Peyer's patch (tissue), 4 donors: ENCODE results near the gene PRR35.

Experiments
- CTCF ChIP-seq, 6 experiments: fragments of 450-650 bp in 4 of 6; fragments of 200-600 bp in 2 of 6; sonication (generic) in 1 of 6; IDR thresholded peaks; one replicate each; pipeline ENCODE4 v1.5.1; 2017 to 2019; ENCODE audit warnings: antibody characterized with exemption in 6 of 6, mild to moderate bottlenecking in 3 of 6, moderate library complexity in 1 of 6
- POLR2A ChIP-seq, 2 donors: fragments of 450-650 bp; IDR thresholded peaks; one replicate each; pipeline ENCODE4 v1.5.1; 2017; ENCODE audit warnings: antibody characterized with exemption in 2 of 2, mild to moderate bottlenecking in 2 of 2, moderate library complexity in 2 of 2

DNA sequence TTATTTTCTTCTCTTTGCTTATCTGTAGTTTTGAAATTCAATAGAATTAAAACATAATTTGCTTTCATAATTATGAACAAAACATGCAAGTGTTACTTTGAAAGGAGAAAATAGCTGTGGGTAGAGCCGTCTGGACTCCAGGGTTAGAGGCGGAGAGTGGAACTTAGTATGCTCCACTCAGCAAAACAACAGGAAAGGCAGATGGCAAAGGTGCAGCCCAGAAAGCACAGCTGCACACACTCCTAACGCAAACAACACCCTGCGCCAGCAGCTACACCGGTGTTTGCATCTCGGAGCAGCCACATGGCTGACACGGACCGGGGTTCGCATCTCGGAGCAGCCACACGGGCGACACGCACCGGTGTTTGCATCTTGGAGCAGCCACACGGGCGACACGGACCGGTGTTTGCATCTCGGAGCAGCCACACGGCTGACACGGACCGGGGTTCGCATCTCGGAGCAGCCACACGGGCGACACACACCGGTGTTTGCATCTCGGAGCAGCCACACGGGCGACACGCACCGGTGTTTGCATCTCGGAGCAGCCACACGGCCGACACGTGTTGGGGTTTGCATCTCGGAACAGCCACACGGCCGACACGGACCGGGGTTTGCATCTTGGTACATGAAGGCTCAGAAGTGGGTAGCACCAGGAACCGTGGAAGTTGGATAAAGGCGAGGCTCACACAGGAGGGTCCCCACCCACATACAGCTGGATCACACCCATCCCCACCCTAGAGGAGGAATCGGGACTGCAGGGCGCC, 44.8 kb upstream of the PRR35 start:
- no peak for TF ChIP-seq CTCF (IDR thresholded peaks at IDR 0.05)
- no peak for TF ChIP-seq POLR2A (IDR thresholded peaks at IDR 0.05)
